ENCODE measurements around the gene NELL2. TPM values are rescaled to one million over a fixed set of nuclear protein-coding genes. Genes with fewer than 3 reads are reported as not detected.

The NELL2 gene
- total RNA-seq, 1 donor: 208 TPM

DNA sequence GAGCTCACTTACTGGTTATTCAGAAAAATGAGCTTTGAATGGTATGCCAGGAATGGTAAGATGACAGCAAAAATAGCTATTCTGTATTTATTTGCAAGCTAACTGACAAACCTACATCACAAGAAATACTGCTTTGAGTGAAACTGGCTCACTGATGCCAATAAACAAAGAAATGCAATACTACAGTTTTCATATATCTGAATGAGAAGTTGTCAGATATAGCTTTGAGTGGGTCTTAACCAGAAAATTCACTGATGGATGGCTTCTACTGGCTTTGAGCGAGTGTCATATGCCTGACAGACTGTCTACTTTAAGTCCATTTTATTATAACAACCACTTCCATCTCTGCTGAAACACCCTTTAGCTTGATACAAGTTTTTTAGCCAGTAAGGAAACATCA lies 330.1 kb downstream of the NELL2 start:
- Histone ChIP-seq H3K4me3 (ENCODE audit: low read length) (no peak overlapping the region), H3K4me1 (ENCODE audit: insufficient read depth, low read length) (no peaks in the 10 kb centered on the region), H3K9me3 (ENCODE audit: low read depth, low read length) (no peaks in the 10 kb centered on the region), H3K27me3 (ENCODE audit: insufficient read depth, low read length) (no peaks in the 10 kb centered on the region)

DNA sequence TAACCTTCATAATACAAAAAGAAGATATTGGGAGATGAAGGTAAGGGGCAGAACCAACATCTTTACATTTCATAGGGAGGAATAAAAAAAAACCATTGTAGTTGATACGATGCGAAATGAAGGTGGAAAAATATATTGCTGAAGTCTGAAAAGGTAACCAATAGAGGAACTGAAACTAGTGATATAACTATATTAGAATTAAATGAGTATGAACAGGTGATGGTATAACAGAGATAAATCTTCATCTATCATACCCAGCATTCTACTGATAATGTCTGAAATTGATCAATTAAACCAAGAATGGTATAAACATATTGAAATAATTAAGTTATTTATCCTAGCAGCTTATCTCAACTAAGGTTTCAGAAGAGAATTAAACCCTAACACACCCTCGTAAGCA lies 332.1 kb downstream of the NELL2 start:
- no peaks in the 10 kb centered on the region for H3K4me1 ChIP-seq (ENCODE audit: insufficient read depth, low read length)
- H3K4me3 ChIP-seq (ENCODE audit: low read length): no peak overlapping the region
- H3K9me3 ChIP-seq (ENCODE audit: low read depth, low read length): no peaks in the 10 kb centered on the region

GRCh38 chr12:44542716-44543115 lies 333.4 kb downstream of the NELL2 start:
- Histone ChIP-seq H3K4me1 (ENCODE audit: insufficient read depth, low read length) (no peaks in the 10 kb centered on the region), H3K4me3 (ENCODE audit: low read length) (no peak overlapping the region), H3K9me3 (ENCODE audit: low read depth, low read length) (no peaks in the 10 kb centered on the region), H3K27me3 (ENCODE audit: insufficient read depth, low read length) (no peaks in the 10 kb centered on the region)

More for the DNA sequence above, 332.1 kb downstream of the NELL2 start:
- no peaks in the 10 kb centered on the region for H3K27me3 ChIP-seq (ENCODE audit: insufficient read depth, low read length)

- H3K4me3 ChIP-seq (ENCODE audit: low read length): no peak overlapping the region
- H3K27me3 ChIP-seq (ENCODE audit: insufficient read depth, low read length): no peaks in the 10 kb centered on the region
- no peaks in the 10 kb centered on the region for H3K9me3 ChIP-seq (ENCODE audit: low read depth, low read length)
- no peaks in the 10 kb centered on the region for H3K4me1 ChIP-seq (ENCODE audit: insufficient read depth, low read length)
Measured at GRCh38 chr12:44537354-44537753, 338.8 kb downstream of the NELL2 start.

- Histone ChIP-seq H3K4me3 (ENCODE audit: low read length) (no peak overlapping the region), H3K9me3 (ENCODE audit: low read depth, low read length) (no peaks in the 10 kb centered on the region), H3K27me3 (ENCODE audit: insufficient read depth, low read length) (no peaks in the 10 kb centered on the region), H3K4me1 (ENCODE audit: insufficient read depth, low read length) (no peaks in the 10 kb centered on the region)
Measured at GRCh38 chr12:44532940-44533339, 343.2 kb downstream of the NELL2 start.

- Histone ChIP-seq H3K4me3 (ENCODE audit: low read length) (no peak overlapping the region), H3K9me3 (ENCODE audit: low read depth, low read length) (no peaks in the 10 kb centered on the region), H3K27me3 (ENCODE audit: insufficient read depth, low read length) (no peaks in the 10 kb centered on the region), H3K4me1 (ENCODE audit: insufficient read depth, low read length) (no peaks in the 10 kb centered on the region)
Measured at GRCh38 chr12:44531320-44531971, 344.7 kb downstream of the NELL2 start.

- H3K9me3 ChIP-seq (ENCODE audit: low read depth, low read length): no peaks in the 10 kb centered on the region
- H3K27me3 ChIP-seq (ENCODE audit: insufficient read depth, low read length): no peaks in the 10 kb centered on the region
- H3K4me3 ChIP-seq (ENCODE audit: low read length): no peak overlapping the region
- H3K4me1 ChIP-seq (ENCODE audit: insufficient read depth, low read length): no peaks in the 10 kb centered on the region
Measured at GRCh38 chr12:44526655-44527182, 349.4 kb downstream of the NELL2 start.

DNA sequence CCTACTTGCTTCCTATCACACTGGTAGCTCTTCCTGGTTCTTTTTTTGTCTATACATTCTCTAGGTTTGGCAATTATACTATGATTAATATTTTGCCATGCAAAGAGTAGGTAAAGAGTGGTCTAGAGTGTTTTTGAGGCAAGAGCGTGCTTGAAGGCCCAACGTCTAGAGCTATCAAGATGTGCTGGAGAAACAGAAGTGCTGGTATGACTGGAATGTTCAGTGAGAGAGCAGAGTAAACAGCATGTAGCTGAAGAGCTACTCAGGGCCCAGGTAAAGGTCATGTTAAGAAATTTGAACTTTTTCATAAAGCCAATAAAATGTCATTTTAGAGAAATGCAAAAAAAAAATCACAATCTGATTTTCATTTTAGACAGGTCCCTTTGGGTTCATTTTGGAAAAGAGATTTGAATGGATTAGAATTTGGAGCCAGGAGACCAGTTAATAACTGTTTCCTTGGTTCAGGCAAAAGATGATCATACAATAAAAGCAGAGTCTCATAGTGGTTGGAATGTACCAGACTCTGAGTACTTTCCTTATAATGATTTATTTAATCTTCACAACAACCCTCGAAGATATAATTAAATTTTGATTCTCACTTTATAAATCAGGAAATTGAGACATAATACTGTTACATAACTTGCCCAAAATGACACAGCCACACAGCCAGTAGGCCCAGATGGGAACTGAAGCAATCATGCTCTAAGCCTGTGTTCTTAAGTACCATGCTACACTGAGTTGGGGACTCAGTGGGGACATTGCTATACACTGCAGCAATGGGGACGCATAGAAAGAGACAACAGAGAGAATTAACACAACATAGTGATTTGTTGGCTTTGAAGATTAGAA lies 350.1 kb downstream of the NELL2 start:
- Histone ChIP-seq H3K4me3 (ENCODE audit: low read length) (no peak overlapping the region), H3K27me3 (ENCODE audit: insufficient read depth, low read length) (no peaks in the 10 kb centered on the region), H3K9me3 (ENCODE audit: low read depth, low read length) (no peaks in the 10 kb centered on the region), H3K4me1 (ENCODE audit: insufficient read depth, low read length) (no peaks in the 10 kb centered on the region)

GRCh38 chr12:44523828-44524227 lies 352.3 kb downstream of the NELL2 start:
- no peak overlapping the region for H3K4me3 ChIP-seq (ENCODE audit: low read length)
- no peaks in the 10 kb centered on the region for H3K9me3 ChIP-seq (ENCODE audit: low read depth, low read length)
- H3K27me3 ChIP-seq (ENCODE audit: insufficient read depth, low read length): no peaks in the 10 kb centered on the region
- no peaks in the 10 kb centered on the region for H3K4me1 ChIP-seq (ENCODE audit: insufficient read depth, low read length)

DNA sequence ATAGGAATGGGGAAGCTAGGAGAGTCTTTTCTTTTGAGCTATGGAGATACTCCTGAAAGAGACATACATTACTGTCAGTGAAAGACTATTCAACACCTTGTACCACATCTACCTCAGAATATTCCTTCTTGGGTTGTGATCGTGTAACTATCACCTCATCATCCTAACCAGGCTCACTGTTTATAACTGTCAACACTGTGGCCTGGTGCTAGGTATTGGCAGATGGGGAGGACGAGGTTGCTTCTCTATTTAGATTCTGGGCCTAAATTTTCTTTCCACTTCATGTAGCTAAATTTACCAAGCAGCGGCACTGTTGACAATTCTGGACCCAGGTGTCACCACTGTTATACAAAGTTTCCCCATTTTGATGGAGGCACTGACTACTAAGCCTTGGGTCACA lies 354.4 kb downstream of the NELL2 start:
- Histone ChIP-seq H3K27me3 (ENCODE audit: insufficient read depth, low read length) (no peaks in the 10 kb centered on the region), H3K9me3 (ENCODE audit: low read depth, low read length) (no peaks in the 10 kb centered on the region), H3K4me3 (ENCODE audit: low read length) (no peak overlapping the region)

DNA sequence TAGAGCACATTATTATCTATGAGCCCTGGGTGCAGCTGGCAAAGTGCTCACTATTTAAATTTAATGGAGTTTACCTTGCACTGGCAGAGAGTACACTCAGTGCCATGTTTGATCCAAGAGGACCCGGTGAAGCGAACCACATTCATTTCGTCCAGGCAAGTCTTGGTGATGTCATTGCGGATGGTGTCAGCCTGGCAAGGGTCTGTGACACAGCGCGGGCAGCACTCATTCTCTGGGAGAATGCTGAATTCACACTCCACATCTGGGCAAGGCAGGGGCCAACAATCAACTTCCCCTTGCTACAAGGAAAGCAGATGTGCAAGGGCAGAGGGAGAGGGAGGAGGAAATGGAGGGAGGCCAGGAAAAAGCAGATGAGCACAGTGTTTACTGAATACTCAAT lies 356.2 kb downstream of the NELL2 start:
- Histone ChIP-seq H3K4me1 (ENCODE audit: insufficient read depth, low read length) (no peaks in the 10 kb centered on the region), H3K9me3 (ENCODE audit: low read depth, low read length) (no peaks in the 10 kb centered on the region), H3K4me3 (ENCODE audit: low read length) (no peak overlapping the region), H3K27me3 (ENCODE audit: insufficient read depth, low read length) (no peaks in the 10 kb centered on the region)

More for the DNA sequence above, 354.4 kb downstream of the NELL2 start:
- no peaks in the 10 kb centered on the region for H3K4me1 ChIP-seq (ENCODE audit: insufficient read depth, low read length)

DNA sequence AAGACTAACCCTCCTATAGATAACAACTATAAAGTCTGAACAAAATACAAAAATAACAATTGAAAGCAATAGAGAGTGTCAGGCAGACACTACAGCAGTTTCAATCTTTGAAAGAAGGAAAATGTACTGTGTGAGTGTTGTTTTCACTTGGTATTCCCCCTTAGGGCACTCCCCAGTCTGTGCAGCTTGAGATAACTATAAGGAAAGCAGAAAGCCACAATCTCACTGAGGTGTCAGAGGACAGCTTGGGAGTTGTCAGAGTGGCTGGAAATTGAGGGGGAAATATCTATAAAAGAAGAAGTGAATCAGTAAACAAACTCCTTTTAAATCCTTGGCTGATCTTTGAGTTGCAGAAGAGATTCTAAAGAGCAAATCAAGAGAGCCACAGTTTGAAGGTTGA lies 364.8 kb downstream of the NELL2 start:
- no peaks in the 10 kb centered on the region for H3K27me3 ChIP-seq (ENCODE audit: insufficient read depth, low read length)
- H3K4me3 ChIP-seq (ENCODE audit: low read length): no peak overlapping the region
- no peaks in the 10 kb centered on the region for H3K9me3 ChIP-seq (ENCODE audit: low read depth, low read length)
- H3K4me1 ChIP-seq (ENCODE audit: insufficient read depth, low read length): no peaks in the 10 kb centered on the region

DNA sequence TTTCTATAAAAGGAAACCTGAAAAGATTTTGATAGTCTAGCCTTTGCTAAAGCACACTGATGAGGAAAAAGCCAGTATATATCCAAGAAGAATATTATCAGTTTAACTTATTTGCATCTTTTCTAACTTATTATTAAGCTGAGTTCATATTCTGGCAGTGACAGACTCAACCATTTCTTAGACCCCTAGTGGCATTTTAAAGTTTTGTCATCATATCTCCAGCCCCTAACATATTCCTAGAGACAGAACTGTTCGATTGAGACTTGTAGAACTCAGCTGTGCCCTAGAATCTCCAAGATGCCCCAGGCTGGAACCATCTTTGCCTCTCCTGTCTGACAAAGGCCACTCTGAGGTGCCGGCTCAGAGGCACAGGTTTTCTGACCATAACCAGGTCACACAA lies 365.6 kb downstream of the NELL2 start:
- no peaks in the 10 kb centered on the region for H3K27me3 ChIP-seq (ENCODE audit: insufficient read depth, low read length)
- no peak overlapping the region for H3K4me3 ChIP-seq (ENCODE audit: low read length)
- no peaks in the 10 kb centered on the region for H3K4me1 ChIP-seq (ENCODE audit: insufficient read depth, low read length)
- H3K9me3 ChIP-seq (ENCODE audit: low read depth, low read length): no peaks in the 10 kb centered on the region

GRCh38 chr12:44510076-44510475 lies 366.0 kb downstream of the NELL2 start:
- Histone ChIP-seq H3K9me3 (ENCODE audit: low read depth, low read length) (no peaks in the 10 kb centered on the region), H3K4me3 (ENCODE audit: low read length) (no peak overlapping the region), H3K4me1 (ENCODE audit: insufficient read depth, low read length) (no peaks in the 10 kb centered on the region), H3K27me3 (ENCODE audit: insufficient read depth, low read length) (no peaks in the 10 kb centered on the region)

GRCh38 chr12:44509471-44509870 lies 366.6 kb downstream of the NELL2 start:
- H3K27me3 ChIP-seq (ENCODE audit: insufficient read depth, low read length): no peaks in the 10 kb centered on the region
- no peaks in the 10 kb centered on the region for H3K9me3 ChIP-seq (ENCODE audit: low read depth, low read length)
- no peaks in the 10 kb centered on the region for H3K4me1 ChIP-seq (ENCODE audit: insufficient read depth, low read length)
- H3K4me3 ChIP-seq (ENCODE audit: low read length): no peak overlapping the region
